Spleen (tissue), 11 donors: ENCODE measurements around the gene THY1. TPM values are rescaled to one million over a fixed set of nuclear protein-coding genes. Genes with fewer than 3 reads are reported as not detected.

Experiments
- DNase-seq: peaks from one replicate; pipeline ENCODE4 v3.0.0-alpha.2; 2020
- H3K27ac ChIP-seq, 8 donors: fragments of 200-600 bp; sonication (generic) in 7 of 8; 1 replicate in 4 of 8; 2 replicates in 4 of 8; pipeline versions ENCODE4 v1.5.0 to v1.8.0; 2016 to 2021; ENCODE audit warnings: inconsistent platforms in 4 of 8, mild to moderate bottlenecking in 4 of 8, moderate library complexity in 1 of 8
- H3K27me3 ChIP-seq, 7 donors: fragments of 200-600 bp; sonication (generic) in 6 of 7; replicated peaks in 1 of 7; 1 replicate in 4 of 7; 2 replicates in 3 of 7; pipeline versions ENCODE4 v1.5.0 to v1.8.0; 2016 to 2021; ENCODE audit warnings: inconsistent platforms in 3 of 7, mild to moderate bottlenecking in 1 of 7
- H3K36me3 ChIP-seq, 6 donors: fragments of 200-600 bp; sonication (generic) in 5 of 6; 1 replicate in 4 of 6; 2 replicates in 2 of 6; pipeline versions ENCODE4 v1.5.0 to v1.8.0; 2016 to 2021; ENCODE audit warnings: inconsistent platforms in 2 of 6
- H3K4me1 ChIP-seq, 6 donors: fragments of 200-600 bp; sonication (generic) in 5 of 6; 1 replicate in 3 of 6; 2 replicates in 3 of 6; pipeline versions ENCODE4 v1.5.0 to v1.8.0; 2016 to 2021; ENCODE audit warnings: inconsistent platforms in 3 of 6
- H3K4me3 ChIP-seq, 8 donors: fragments of 200-600 bp; sonication (generic) in 7 of 8; 1 replicate in 4 of 8; 2 replicates in 4 of 8; pipeline versions ENCODE4 v1.5.0 to v1.8.0; 2016 to 2021; ENCODE audit warnings: inconsistent platforms in 4 of 8, mild to moderate bottlenecking in 4 of 8, moderate library complexity in 2 of 8
- H3K9me3 ChIP-seq, 8 donors: fragments of 200-600 bp; sonication (generic) in 7 of 8; 1 replicate in 4 of 8; 2 replicates in 4 of 8; pipeline versions ENCODE4 v1.5.0 to v1.8.0; 2016 to 2021; ENCODE audit warnings: inconsistent platforms in 4 of 8
- POLR2A ChIP-seq, 3 donors: fragments of 450-650 bp; IDR thresholded peaks; one replicate each; pipeline ENCODE4 v1.5.1; 2017; ENCODE audit warnings: antibody characterized with exemption in 3 of 3, mild to moderate bottlenecking in 1 of 3
- POLR2AphosphoS5 ChIP-seq, 3 donors: sonication (generic); formaldehyde crosslinking; IDR thresholded peaks; one replicate each; pipeline ENCODE4 v1.5.1; 2017; ENCODE audit warnings: antibody characterized with exemption in 3 of 3
- WGBS, 5 donors: extraction: QIAGEN DNeasy Blood & Tissue Kit in 3 of 5; methylation state at CpG; one replicate each; pipeline versions ENCODE4 v1.1.5 to v1.1.7; 2013 to 2018; 5-methylcytosine and 5-hydroxymethylcytosine counted together
- intact Hi-C: fragments of 100-400 bp; cut with DNase I; formaldehyde crosslinking; loops from one replicate; pipeline ENCODE4 v1.15.0; 2023; ENCODE audit warnings: low total_unique reads
- polyA plus RNA-seq, 3 donors: library from polyadenylated mRNA; stranded (reverse); fragments of 200-250 nt; gene quantifications; one replicate each; pipeline ENCODE4 v1.2.1, GENCODE V29; 2013
- small RNA-seq, 4 donors: library from RNA; depleted of rRNA; stranded (forward); fragments of <200 nt; gene quantifications; one replicate each; pipeline ENCODE3, GENCODE V24; 2016
- total RNA-seq, 7 donors: library from RNA; depleted of rRNA in 3 of 7; stranded (reverse); fragments of >200 nt in 3 of 7; fragmentation: NEBNext Ultra II Directional in 4 of 7; extraction: Animal tissue kit (Norgen Biotek cat#: 25700) in 4 of 7; gene quantifications; one replicate each; pipeline versions ENCODE4 v1.1.0 to v1.2.1, GENCODE V29; 2016 to 2021
- TF ChIP-seq, protein P1 (sequence below), 11 experiments: fragments of 200-600 bp in 7 of 11; fragments of 450-650 bp in 4 of 11; sonication (generic) in 4 of 11; IDR thresholded peaks in 8 of 11; conservative IDR thresholded peaks in 3 of 11; 1 replicate in 7 of 11; 2 replicates in 4 of 11; pipeline versions ENCODE4 v1.4.0 to v1.8.0; 2016 to 2021; ENCODE audit warnings: antibody characterized with exemption in 11 of 11, inconsistent platforms in 4 of 11, mild to moderate bottlenecking in 1 of 11
- donor health status: healthy with polysubstance abuse.
- donor health status: DM: no; HTN: no; CAD: no; lungs with moderate emphysema.
- donor health status: DM: no; HTN: no; CAD: no.
- donor health status: Bipolar disorder and iron deficiency.
- donor health status: healthy.
- donor health status: DM: no; HTN: no; CAD: no.
- donor health status: DM: yes; HTN: yes; CAD: no.

THY1 gene
- total and polyA plus RNA-seq, 10 donors: 6.1 to 29.4 (median 14.2) TPM

DNA sequence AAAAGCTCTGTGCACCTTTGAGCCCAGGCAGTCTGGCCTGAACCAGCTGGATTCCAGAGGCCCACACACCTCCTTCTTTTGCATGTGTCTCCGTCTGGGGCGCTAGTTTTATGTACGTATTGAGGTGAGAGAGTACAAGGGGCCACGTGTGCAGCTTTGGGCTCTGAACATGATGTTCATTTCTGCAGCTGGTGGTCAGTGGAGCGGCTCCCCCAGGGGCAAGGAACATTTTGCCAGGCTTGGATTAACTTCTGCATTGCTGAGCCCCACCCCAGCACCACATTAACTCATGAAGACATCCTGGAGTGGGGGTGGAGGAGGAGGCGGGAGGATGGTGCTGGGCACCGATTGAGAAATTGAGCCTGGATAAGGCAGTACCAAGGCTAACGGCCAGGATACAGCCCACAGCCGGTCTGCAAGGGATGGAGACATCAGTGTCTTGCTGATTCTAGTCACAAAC is 55.3 kb downstream of the THY1 start:
- H3K27me3 ChIP-seq: peaks cover 0 to 94% (median 40%) of the 10 kb centered on the region in 7 donors
- peak; percentile 31 for DNase-seq
- H3K27ac ChIP-seq: no peak overlapping the region
- no peak overlapping the region for H3K4me3 ChIP-seq
- intact Hi-C loops: no loop called here
- H3K36me3 ChIP-seq: no peaks in the 10 kb centered on the region
- H3K9me3 ChIP-seq: no peaks in the 10 kb centered on the region
- 60 to 85% (median 70%) methylated on average over 8 to 9 of the region's 9 CpGs for WGBS, 5 donors
- H3K4me1 ChIP-seq: peaks cover 0 to 44% (median 18%) of the 10 kb centered on the region in 6 donors
- TF ChIP-seq POLR2AphosphoS5 (IDR thresholded peaks at IDR 0.05) (no peak), POLR2A (IDR thresholded peaks at IDR 0.05) (no peak)
- TF ChIP-seq, protein P1, sequence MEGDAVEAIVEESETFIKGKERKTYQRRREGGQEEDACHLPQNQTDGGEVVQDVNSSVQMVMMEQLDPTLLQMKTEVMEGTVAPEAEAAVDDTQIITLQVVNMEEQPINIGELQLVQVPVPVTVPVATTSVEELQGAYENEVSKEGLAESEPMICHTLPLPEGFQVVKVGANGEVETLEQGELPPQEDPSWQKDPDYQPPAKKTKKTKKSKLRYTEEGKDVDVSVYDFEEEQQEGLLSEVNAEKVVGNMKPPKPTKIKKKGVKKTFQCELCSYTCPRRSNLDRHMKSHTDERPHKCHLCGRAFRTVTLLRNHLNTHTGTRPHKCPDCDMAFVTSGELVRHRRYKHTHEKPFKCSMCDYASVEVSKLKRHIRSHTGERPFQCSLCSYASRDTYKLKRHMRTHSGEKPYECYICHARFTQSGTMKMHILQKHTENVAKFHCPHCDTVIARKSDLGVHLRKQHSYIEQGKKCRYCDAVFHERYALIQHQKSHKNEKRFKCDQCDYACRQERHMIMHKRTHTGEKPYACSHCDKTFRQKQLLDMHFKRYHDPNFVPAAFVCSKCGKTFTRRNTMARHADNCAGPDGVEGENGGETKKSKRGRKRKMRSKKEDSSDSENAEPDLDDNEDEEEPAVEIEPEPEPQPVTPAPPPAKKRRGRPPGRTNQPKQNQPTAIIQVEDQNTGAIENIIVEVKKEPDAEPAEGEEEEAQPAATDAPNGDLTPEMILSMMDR (IDR thresholded peaks at IDR 0.05 in 8 of 11, conservative IDR thresholded peaks at IDR 0.05 in 3 of 11): no peak

Small RNA genes within 50 kb of the gene (small RNA-seq; reads per million reads assigned to genes)
- 0 reads per million in 4 donors for gene AP003396.4

Other genes with a start within 250 kb of the THY1 start
- not detected for gene NHERF4, start 237.7 kb downstream of the THY1 start, total RNA-seq
- under 1 TPM in 1 of 3 donors, not detected in 2; 0.12 TPM for gene NHERF4, start 237.7 kb downstream of the THY1 start, polyA plus RNA-seq
- 10 to 100 TPM; 41.0 to 56.3 (median 48.9) TPM for gene CBL, start 216.8 kb downstream of the THY1 start, total RNA-seq
- 10 to 100 TPM in 1 of 3 donors, 1 to 10 TPM in 2; 9.4 to 10.1 (median 9.5) TPM for gene CBL, start 216.8 kb downstream of the THY1 start, polyA plus RNA-seq
- 100 to 1,000 TPM in 4 of 7 donors, 10 to 100 TPM in 3; 24.2 to 612 (median 139) TPM for gene MCAM, start 106.0 kb downstream of the THY1 start, total RNA-seq
- 10 to 100 TPM; 10.3 to 19.3 (median 12.2) TPM for gene MCAM, start 106.0 kb downstream of the THY1 start, polyA plus RNA-seq
- 10 to 100 TPM; 13.6 to 18.2 (median 16.5) TPM for gene RNF26, start 88.6 kb downstream of the THY1 start, total RNA-seq
- gene RNF26, start 88.6 kb downstream of the THY1 start, polyA plus RNA-seq: 10 to 100 TPM in 2 of 3 donors, 1 to 10 TPM in 1; 8.6 to 13.2 (median 10.0) TPM
- 10 to 100 TPM; 21.3 to 55.0 (median 35.8) TPM for gene C1QTNF5, start 82.3 kb downstream of the THY1 start, total RNA-seq
- gene C1QTNF5, start 82.3 kb downstream of the THY1 start, polyA plus RNA-seq: 10 to 100 TPM; 10.3 to 29.0 (median 20.2) TPM
- gene MFRP, start 76.5 kb downstream of the THY1 start, total RNA-seq: under 1 TPM in 1 of 7 donors, not detected in 6; 0.16 TPM
- gene MFRP, start 76.5 kb downstream of the THY1 start, polyA plus RNA-seq: under 1 TPM; 0.02 to 0.03 (median 0.02) TPM
- under 1 TPM; 0.28 to 0.88 (median 0.60) TPM for gene USP2, start 41.5 kb downstream of the THY1 start, total RNA-seq
- gene USP2, start 41.5 kb downstream of the THY1 start, polyA plus RNA-seq: under 1 TPM; 0.15 to 0.58 (median 0.27) TPM